Melanocyte of skin (primary cell): Measurements from ENCODE around the gene GNL3. TPM values are rescaled to one million over a fixed set of nuclear protein-coding genes. Genes with fewer than 3 reads are reported as not detected.

Experiments
- small RNA-seq, 2 donors: library from RNA; depleted of rRNA; stranded (forward); fragments of <200 nt; gene quantifications; one replicate each; pipeline ENCODE3, GENCODE V24; 2012
- total RNA-seq, 2 donors: library from RNA; depleted of rRNA; stranded (reverse); fragments of >200 nt; gene quantifications; 2 replicates each; pipeline ENCODE4 v1.2.3, GENCODE V29; 2012

Gene GNL3
- 100 to 1,000 TPM; 137 to 183 TPM for total RNA-seq

DNA sequence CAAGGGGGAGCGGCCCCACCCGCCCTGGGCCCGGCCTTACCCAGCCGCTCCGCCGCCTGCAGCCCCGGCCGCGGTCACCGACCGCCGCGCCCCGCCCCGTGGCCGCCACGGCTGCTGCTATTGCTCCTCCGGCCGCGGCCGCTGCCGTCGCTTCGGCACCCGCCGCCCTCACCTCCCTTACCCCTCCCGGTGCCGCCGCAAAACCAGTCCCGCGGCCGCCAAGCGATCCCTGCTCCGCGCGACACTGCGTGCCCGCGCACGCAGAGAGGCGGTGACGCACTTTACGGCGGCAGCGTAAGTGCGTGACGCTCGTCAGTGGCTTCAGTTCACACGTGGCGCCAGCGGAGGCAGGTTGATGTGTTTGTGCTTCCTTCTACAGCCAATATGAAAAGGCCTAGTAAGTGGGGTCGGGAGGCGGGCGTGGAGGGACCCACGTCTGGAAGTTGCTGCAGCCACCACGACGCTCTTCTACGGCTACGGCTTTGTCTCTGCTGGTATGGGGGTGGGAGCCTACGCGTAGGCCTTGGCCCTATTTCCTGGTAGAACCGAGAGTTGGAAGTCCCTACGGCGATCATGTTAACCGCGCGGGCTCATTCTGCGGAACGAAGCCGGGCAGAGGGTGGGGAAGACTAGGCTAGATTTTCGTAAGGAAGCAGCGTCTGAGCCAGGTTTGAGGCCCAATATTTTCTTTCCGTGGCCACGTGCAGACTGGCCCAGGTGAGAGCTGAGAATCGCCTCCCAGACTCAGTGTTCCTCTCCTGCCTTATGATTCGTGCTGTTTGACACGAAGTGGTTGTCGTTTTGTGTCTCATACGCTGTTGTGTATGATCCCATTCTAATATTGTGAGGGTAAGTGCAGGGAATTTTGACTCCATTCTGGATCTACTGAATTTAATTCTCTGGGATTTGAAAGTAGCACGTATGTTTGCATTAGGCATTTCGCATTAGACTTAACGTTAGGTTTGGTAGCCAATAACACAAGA lies at the start of gene GNL3, which contains the start of gene PBRM1:
TSS of gene GNL3 (plus strand) at position 324 of the 983 bp plus-strand sequence. CDS start at position 385, 61 bp downstream.
TSS of gene PBRM1 (minus strand) at position 205 of the 983 bp plus-strand sequence.

DNA sequence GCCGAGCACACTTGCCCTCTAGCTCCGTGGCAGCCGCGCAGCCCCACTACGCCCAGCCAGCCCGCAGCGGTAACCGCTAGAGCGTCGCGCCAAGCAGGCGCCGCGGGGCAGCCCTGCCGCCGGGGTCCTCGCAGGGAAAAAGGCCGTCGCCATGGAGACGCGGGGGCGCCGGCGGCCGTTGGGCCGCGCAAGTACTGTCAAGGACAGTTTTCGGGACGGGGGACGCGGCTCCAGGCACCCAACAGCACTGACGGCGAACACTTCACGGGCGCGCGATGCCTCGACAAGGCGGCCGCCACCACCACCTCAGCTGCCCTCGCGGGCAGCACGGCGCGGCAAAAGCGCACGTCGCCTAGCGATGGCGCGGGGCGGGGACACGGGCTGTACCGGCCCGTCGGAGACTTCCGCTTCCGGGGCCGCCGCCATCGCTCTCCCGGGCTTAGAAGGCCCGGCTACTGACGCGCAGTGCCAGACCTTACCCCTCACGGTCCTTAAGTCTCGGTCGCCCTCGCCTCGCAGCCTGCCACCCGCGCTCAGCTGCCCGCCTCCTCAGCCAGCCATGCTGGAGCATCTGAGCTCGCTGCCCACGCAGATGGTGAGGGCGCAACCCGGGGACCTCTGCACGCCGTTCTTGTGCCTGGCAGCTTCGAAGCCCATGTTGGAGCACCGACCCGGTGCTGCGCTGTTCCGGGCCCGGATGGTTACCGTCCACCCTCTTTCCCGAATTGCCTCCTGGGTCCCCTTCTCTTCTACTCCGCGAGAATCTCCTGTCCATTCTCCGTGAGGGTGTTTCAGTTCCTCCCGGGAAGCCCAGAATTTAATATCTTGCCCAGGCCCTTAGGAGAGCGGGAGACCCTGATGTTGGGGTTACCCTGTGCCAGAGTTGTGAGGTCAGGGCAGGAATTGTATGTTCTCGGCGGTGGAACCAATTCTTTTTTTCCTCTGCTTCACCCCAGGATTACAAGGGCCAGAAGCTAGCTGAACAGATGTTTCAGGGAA lies 20.2 kb downstream of the GNL3 start, which contains the start of the genes GLT8D1 and SPCS1:
TSS of gene GLT8D1 (minus strand) at position 104 of the 999 bp plus-strand sequence. CDS start 5,331 bp downstream, outside the sequence.
TSS of gene SPCS1 (plus strand) at position 419 of the 999 bp plus-strand sequence. CDS start at position 560, 141 bp downstream.

Small RNA genes within 50 kb of the gene (small RNA-seq; reads per million reads assigned to genes)
- gene AC006254.2 (0 reads per million in 2 donors), gene RF00569 (15,347 to 16,420 reads per million in 2 donors), gene RF01183 (0 reads per million in 2 donors), gene SNORD19 (0 reads per million in 2 donors), gene SNORD19B (0 reads per million in 2 donors), gene SNORD69 (779 to 1,333 reads per million in 2 donors)

Other genes with a start within 250 kb of the GNL3 start
- under 1 TPM in 1 of 2 donors, not detected in 1; under 0.01 TPM for gene SEMA3G, start 240.9 kb upstream of the GNL3 start, total RNA-seq
- gene TNNC1, start 232.0 kb upstream of the GNL3 start, total RNA-seq: under 1 TPM in 1 of 2 donors, not detected in 1; 0.34 TPM
- gene NISCH, start 230.4 kb upstream of the GNL3 start, total RNA-seq: 10 to 100 TPM; 43.6 to 50.6 TPM
- gene STAB1, start 190.7 kb upstream of the GNL3 start, total RNA-seq: under 1 TPM; under 0.01 to 0.33 TPM
- 10 to 100 TPM in 1 of 2 donors, 1 to 10 TPM in 1; 9.6 to 20.3 TPM for gene NT5DC2, start 152.2 kb upstream of the GNL3 start, total RNA-seq
- 10 to 100 TPM; 15.7 to 16.5 TPM for gene UQCC5, start 149.4 kb upstream of the GNL3 start, total RNA-seq
- gene PBRM1, start 119 bp upstream of the GNL3 start, total RNA-seq: 100 to 1,000 TPM; 131 to 284 TPM
- gene GLT8D1, start 19.8 kb downstream of the GNL3 start, total RNA-seq: 10 to 100 TPM; 39.9 to 46.6 TPM
- gene SPCS1, start 20.1 kb downstream of the GNL3 start, total RNA-seq: 10 to 100 TPM; 76.1 to 86.9 TPM
- 10 to 100 TPM; 20.3 to 29.0 TPM for gene NEK4, start 84.9 kb downstream of the GNL3 start, total RNA-seq
- gene ITIH1, start 91.6 kb downstream of the GNL3 start, total RNA-seq: not detected
- gene ITIH3, start 108.8 kb downstream of the GNL3 start, total RNA-seq: 1 to 10 TPM in 1 of 2 donors, not detected in 1; 1.3 TPM
- 1 to 10 TPM; 2.7 to 4.1 TPM for gene ITIH4, start 144.6 kb downstream of the GNL3 start, total RNA-seq
- under 1 TPM in 1 of 2 donors, not detected in 1; 0.33 TPM for gene MUSTN1, start 149.0 kb downstream of the GNL3 start, total RNA-seq
- gene STIMATE, start 211.5 kb downstream of the GNL3 start, total RNA-seq: 10 to 100 TPM; 13.8 to 14.3 TPM